Spleen (tissue), 7 donors: ENCODE results near the gene MYO3B.

Experiments
- CTCF ChIP-seq, 11 experiments: fragments of 200-600 bp in 7 of 11; fragments of 450-650 bp in 4 of 11; sonication (generic) in 4 of 11; IDR thresholded peaks in 8 of 11; conservative IDR thresholded peaks in 3 of 11; 1 replicate in 7 of 11; 2 replicates in 4 of 11; pipeline versions ENCODE4 v1.4.0 to v1.8.0; 2016 to 2021; ENCODE audit warnings: antibody characterized with exemption in 11 of 11, inconsistent platforms in 4 of 11, mild to moderate bottlenecking in 1 of 11
- POLR2A ChIP-seq, 3 donors: fragments of 450-650 bp; IDR thresholded peaks; one replicate each; pipeline ENCODE4 v1.5.1; 2017; ENCODE audit warnings: antibody characterized with exemption in 3 of 3, mild to moderate bottlenecking in 1 of 3
- POLR2AphosphoS5 ChIP-seq, 3 donors: sonication (generic); formaldehyde crosslinking; IDR thresholded peaks; one replicate each; pipeline ENCODE4 v1.5.1; 2017; ENCODE audit warnings: antibody characterized with exemption in 3 of 3
- donor health status: DM: no; HTN: no; CAD: no; lungs with moderate emphysema.
- donor health status: DM: no; HTN: no; CAD: no.
- donor health status: DM: no; HTN: no; CAD: no.

GRCh38 chr2:170500770-170501169 is 322.8 kb downstream of the MYO3B start:
- no peak for TF ChIP-seq CTCF (IDR thresholded peaks at IDR 0.05 in 8 of 11, conservative IDR thresholded peaks at IDR 0.05 in 3 of 11)
- no peak for TF ChIP-seq POLR2A (IDR thresholded peaks at IDR 0.05)
- no peak for TF ChIP-seq POLR2AphosphoS5 (IDR thresholded peaks at IDR 0.05)
